H1 (cell line): Measurements from ENCODE around the gene PEX19. TPM values are rescaled to one million over a fixed set of nuclear protein-coding genes. Genes with fewer than 3 reads are reported as not detected.

Experiments
- CTCF ChIA-PET: fragments of 300-600 bp; sonication (Branson Sonifier 250); formaldehyde crosslinking; loops from one replicate; lab custom pipeline; 2021; ENCODE audit not compliant: partially characterized antibody; lab: Charles Lee
- POLR2A ChIA-PET: fragments of 300-600 bp; sonication (Branson Sonifier 250); formaldehyde crosslinking; loops from one replicate; lab custom pipeline; 2021; ENCODE audit warnings: inconsistent platforms; ENCODE audit not compliant: partially characterized antibody; lab: Charles Lee
- DNase-seq, 2 experiments: peaks; one replicate each; pipeline versions ENCODE4 v3.0.0 to v3.0.0-alpha.2; 2010 to 2022; ENCODE audit warnings: low spot score in 2 of 2, low read depth in 1 of 2, mixed read lengths in 1 of 2
- FAIRE-seq: peaks from 2 replicates; lab custom pipeline; 2011; peaks lifted over from hg19 to GRCh38; lab: Jason Lieb, UNC
- H2AFZ ChIP-seq: 2 replicates; pipeline ENCODE4 v1.8.1; 2012; ENCODE audit warnings: low read length, inconsistent platforms
- H2AK5ac ChIP-seq: 2 replicates; pipeline ENCODE4 v1.6.1; 2013; ENCODE audit warnings: low read depth, low read length
- H2BK120ac ChIP-seq: replicated peaks from 2 replicates; pipeline ENCODE3; 2013; ENCODE audit warnings: low read depth, low read length, inconsistent platforms
- H2BK12ac ChIP-seq: 2 replicates; pipeline ENCODE4 v1.6.1; 2013; ENCODE audit warnings: low read depth, low read length
- H2BK15ac ChIP-seq: 2 replicates; pipeline ENCODE4 v1.6.1; 2013; ENCODE audit warnings: low read length
- H2BK20ac ChIP-seq: 2 replicates; pipeline ENCODE4 v1.6.1; 2013; ENCODE audit warnings: low read length
- H2BK5ac ChIP-seq: 2 replicates; pipeline ENCODE4 v1.6.1; 2013; ENCODE audit warnings: low read depth, low read length
- H3K14ac ChIP-seq: 2 replicates; pipeline ENCODE4 v1.6.1; 2013; ENCODE audit warnings: inconsistent platforms; ENCODE audit not compliant: insufficient read length
- H3K18ac ChIP-seq: 2 replicates; pipeline ENCODE4 v1.6.1; 2013; ENCODE audit warnings: low read length; ENCODE audit errors: extremely low read depth
- H3K23ac ChIP-seq: 2 replicates; pipeline ENCODE4 v1.6.1; 2013; ENCODE audit warnings: inconsistent platforms; ENCODE audit not compliant: insufficient read length
- H3K23me2 ChIP-seq: 2 replicates; pipeline ENCODE4 v1.6.1; 2013; ENCODE audit warnings: low read depth, low read length
- H3K27ac ChIP-seq: 2 replicates; pipeline ENCODE4 v1.6.1; 2011; ENCODE audit warnings: low read depth, low read length, inconsistent platforms
- H3K27me3 ChIP-seq, 4 experiments: replicated peaks in 1 of 4; 1 replicate in 1 of 4; 2 replicates in 3 of 4; pipeline versions ENCODE4 v1.6.1 to v1.8.1; 2011 to 2013; ENCODE audit warnings: low read length in 3 of 4, mild to moderate bottlenecking in 3 of 4, inconsistent platforms in 2 of 4, mixed read lengths in 2 of 4, moderate library complexity in 1 of 4; ENCODE audit not compliant: control insufficient read depth in 3 of 4, insufficient read depth in 3 of 4; ENCODE audit errors: extremely low read depth in 1 of 4
- H3K36me3 ChIP-seq, 4 experiments: 2 replicates each; pipeline versions ENCODE4 v1.6.1 to v1.8.1; 2011 to 2013; ENCODE audit warnings: mild to moderate bottlenecking in 4 of 4, low read length in 3 of 4, moderate library complexity in 2 of 4, control low read depth in 1 of 4, inconsistent platforms in 1 of 4; ENCODE audit not compliant: insufficient read depth in 4 of 4, control insufficient read depth in 2 of 4
- H3K4ac ChIP-seq: replicated peaks from 2 replicates; pipeline ENCODE3; 2013; ENCODE audit warnings: low read length, low read depth, mixed read lengths, inconsistent platforms; ENCODE audit not compliant: insufficient read length
- H3K4me1 ChIP-seq, 4 experiments: replicated peaks in 1 of 4; 1 replicate in 1 of 4; 2 replicates in 3 of 4; pipeline versions ENCODE4 v1.6.1 to v1.8.1; 2011 to 2013; ENCODE audit warnings: low read length in 3 of 4, inconsistent platforms in 2 of 4, mixed read lengths in 1 of 4; ENCODE audit not compliant: insufficient read depth in 4 of 4, control insufficient read depth in 3 of 4
- H3K4me2 ChIP-seq, 2 experiments: 2 replicates each; pipeline versions ENCODE4 v1.6.1 to v1.8.1; 2011 to 2013; ENCODE audit warnings: low read depth in 2 of 2, low read length in 2 of 2, control low read depth in 1 of 2, inconsistent platforms in 1 of 2, mild to moderate bottlenecking in 1 of 2; ENCODE audit not compliant: insufficient read depth in 1 of 2
- H3K4me3 ChIP-seq, 4 experiments: fragments of 200-600, 300-600 bp in 1 of 4; sonication (generic), shearing (Covaris generic), sonication (Bioruptor Twin) in 1 of 4; 2 replicates each; pipeline versions ENCODE4 v1.5.1 to v1.8.1; 2011 to 2016; ENCODE audit warnings: low read length in 4 of 4, low read depth in 3 of 4, control low read depth in 2 of 4, inconsistent platforms in 2 of 4, mild to moderate bottlenecking in 2 of 4, mixed read lengths in 1 of 4, moderate library complexity in 1 of 4; ENCODE audit not compliant: insufficient read depth in 2 of 4; ENCODE audit errors: extremely low read depth in 1 of 4
- H3K56ac ChIP-seq: replicated peaks from 2 replicates; pipeline ENCODE3; 2013; ENCODE audit warnings: low read depth, mild to moderate bottlenecking, mixed read lengths, low read length, inconsistent platforms; ENCODE audit not compliant: insufficient read length
- H3K79me1 ChIP-seq: 2 replicates; pipeline ENCODE4 v1.6.1; 2013; ENCODE audit warnings: low read depth, low read length, control low read depth
- H3K79me2 ChIP-seq, 2 experiments: 2 replicates each; pipeline versions ENCODE4 v1.6.1 to v1.8.1; 2012 to 2013; ENCODE audit warnings: low read length in 2 of 2, mild to moderate bottlenecking in 2 of 2, inconsistent platforms in 1 of 2; ENCODE audit not compliant: insufficient read depth in 2 of 2, control insufficient read depth in 1 of 2
- H3K9ac ChIP-seq, 4 experiments: replicated peaks in 1 of 4; 1 replicate in 1 of 4; 2 replicates in 3 of 4; pipeline versions ENCODE4 v1.6.1 to v1.8.1; 2011 to 2013; ENCODE audit warnings: low read depth in 3 of 4, low read length in 3 of 4, control low read depth in 2 of 4, mild to moderate bottlenecking in 2 of 4, moderate library complexity in 2 of 4, inconsistent platforms in 1 of 4; ENCODE audit errors: extremely low read depth in 1 of 4
- H3K9me3 ChIP-seq, 2 experiments: 2 replicates each; pipeline versions ENCODE4 v1.6.1 to v1.8.1; 2012 to 2013; ENCODE audit warnings: mild to moderate bottlenecking in 2 of 2, moderate library complexity in 2 of 2, control low read depth in 1 of 2, inconsistent platforms in 1 of 2, low read depth in 1 of 2, low read length in 1 of 2, mixed read lengths in 1 of 2; ENCODE audit not compliant: insufficient read depth in 2 of 2
- H4K20me1 ChIP-seq, 2 experiments: replicated peaks in 1 of 2; 2 replicates each; pipeline versions ENCODE3 to v1.8.1; 2011 to 2013; ENCODE audit warnings: inconsistent platforms in 2 of 2, low read length in 2 of 2, mild to moderate bottlenecking in 1 of 2; ENCODE audit not compliant: insufficient read depth in 2 of 2, control insufficient read depth in 1 of 2
- H4K5ac ChIP-seq: 2 replicates; pipeline ENCODE4 v1.6.1; 2013; ENCODE audit warnings: low read length, low read depth, mixed read lengths, inconsistent platforms; ENCODE audit not compliant: insufficient read length
- H4K8ac ChIP-seq: 2 replicates; pipeline ENCODE4 v1.8.0; 2013; ENCODE audit warnings: mild to moderate bottlenecking, moderate library complexity, low read length, inconsistent platforms; ENCODE audit not compliant: insufficient read depth; ENCODE audit errors: extremely low read depth
- H4K91ac ChIP-seq: replicated peaks from 2 replicates; pipeline ENCODE3; 2013; ENCODE audit warnings: low read length, mixed read lengths, inconsistent platforms; ENCODE audit not compliant: insufficient read length
- BACH1 ChIP-seq: IDR thresholded peaks from 2 replicates; pipeline ENCODE4 v1.6.1; 2012; ENCODE audit warnings: low read length, improper control_type of control experiment
- CHD1 ChIP-seq: IDR thresholded peaks from 2 replicates; pipeline ENCODE4 v1.6.1; 2012; ENCODE audit warnings: low read depth, low read length, improper control_type of control experiment
- EP300 ChIP-seq, 2 experiments: IDR thresholded peaks; 1 replicate in 1 of 2; 2 replicates in 1 of 2; pipeline ENCODE4 v1.6.1; 2011 to 2012; ENCODE audit warnings: low read depth in 2 of 2, low read length in 2 of 2, mild to moderate bottlenecking in 2 of 2, borderline replicate concordance in 1 of 2, inconsistent platforms in 1 of 2, moderate library complexity in 1 of 2
- MAFK ChIP-seq: IDR thresholded peaks from 2 replicates; pipeline ENCODE4 v1.6.1; 2012; ENCODE audit warnings: low read depth, mild to moderate bottlenecking, improper control_type of control experiment, low read length
- POLR2AphosphoS5 ChIP-seq: IDR thresholded peaks from 2 replicates; pipeline ENCODE4 v1.6.1; 2011; ENCODE audit warnings: low read depth, low read length
- RFX5 ChIP-seq: IDR thresholded peaks from 2 replicates; pipeline ENCODE4 v1.6.1; 2011; ENCODE audit warnings: low read depth, low read length, improper control_type of control experiment, borderline replicate concordance
- SIRT6 ChIP-seq: IDR thresholded peaks from one replicate; pipeline ENCODE4 v1.7.1; 2012; ENCODE audit warnings: low read length, inconsistent platforms
- SIX5 ChIP-seq: IDR thresholded peaks from 2 replicates; pipeline ENCODE4 v1.6.1; 2011; ENCODE audit warnings: mild to moderate bottlenecking, low read depth, low read length
- SP4 ChIP-seq: IDR thresholded peaks from 2 replicates; pipeline ENCODE4 v1.6.1; 2012; ENCODE audit warnings: low read length, inconsistent platforms
- TEAD4 ChIP-seq: IDR thresholded peaks from 2 replicates; pipeline ENCODE4 v1.6.1; 2012; ENCODE audit warnings: low read depth, low read length, inconsistent platforms, mixed read lengths
- WGBS, 2 experiments: shearing (Covaris generic) in 1 of 2; methylation state at CpG; one replicate each; pipeline versions ENCODE4 v1.1.6 to v1.1.7; 2013 to 2015; ENCODE audit warnings: low lambda C conversion rate in 2 of 2, mixed read lengths in 2 of 2, inconsistent platforms in 1 of 2, low coverage in 1 of 2, missing lambda C conversion rate in 1 of 2; ENCODE audit not compliant: insufficient replicate concordance in 2 of 2, insufficient coverage in 1 of 2, insufficient read length in 1 of 2; ENCODE audit errors: extremely low coverage in 1 of 2, missing lambda C conversion rate in 1 of 2; 5-methylcytosine and 5-hydroxymethylcytosine counted together
- polyA plus RNA-seq, 7 experiments: library from polyadenylated mRNA; depleted of rRNA in 3 of 7; stranded (reverse) in 5 of 7; unstranded in 2 of 7; fragments of >200 nt in 5 of 7; fragments of 200-250 nt in 2 of 7; gene quantifications; 1 replicate in 5 of 7; 2 replicates in 1 of 7; 4 replicates in 1 of 7; pipeline versions ENCODE4 v1.2.1 to v1.2.3, GENCODE V29; 2011 to 2013; ENCODE audit warnings: missing spikeins in 2 of 7, mixed read lengths in 2 of 7
- total RNA-seq: library from RNA; stranded (reverse); fragmentation: NEBNext Ultra II Directional; extraction: Animal tissue kit (Norgen Biotek cat#: 25700); gene quantifications from 2 replicates; pipeline ENCODE4 v1.2.1, GENCODE V29; 2021
- TF ChIP-seq, protein P1 (sequence below): IDR thresholded peaks from 2 replicates; pipeline ENCODE4 v1.6.1; 2012; ENCODE audit warnings: inconsistent platforms

Gene PEX19
- total and polyA plus RNA-seq, 2 of the 8 experiments (the other 6 are each of a cell fraction or from before 2014, with no cell fraction given): 50.4 to 80.2 TPM

DNA sequence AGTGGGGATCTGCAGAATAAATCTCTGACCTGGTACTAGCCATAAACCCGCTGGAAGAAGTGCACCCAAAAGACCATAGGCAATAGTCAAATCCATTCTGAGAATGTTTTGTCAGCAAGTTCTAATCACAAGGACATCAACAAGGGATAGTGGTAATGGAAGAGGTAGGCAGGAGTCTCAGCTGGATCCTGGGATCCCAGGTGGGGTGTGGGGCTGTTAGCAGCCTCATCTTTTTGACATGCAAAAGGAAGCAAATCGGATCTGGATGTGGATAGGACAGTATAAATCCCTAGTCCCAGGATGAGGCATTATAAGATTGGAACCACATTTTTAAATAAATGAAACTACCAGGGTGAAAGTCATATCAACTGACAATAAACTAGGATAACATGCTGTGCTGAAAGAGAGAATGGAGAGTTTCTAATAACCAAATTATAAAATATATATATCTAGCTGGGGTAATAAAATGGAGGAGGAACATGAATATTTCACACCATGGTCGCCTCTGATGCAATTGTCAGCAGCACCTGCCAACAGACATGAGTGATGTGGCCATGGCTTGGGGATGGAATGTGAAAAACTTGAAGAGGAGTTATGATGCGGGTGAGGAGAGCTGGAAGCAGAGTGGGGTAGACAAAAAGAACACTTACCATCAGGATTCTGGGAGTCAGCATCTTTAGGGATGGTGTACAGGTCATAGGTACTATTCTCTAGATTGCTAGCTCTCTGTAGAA is 23.7 kb upstream of the PEX19 start:
- no peaks in the 10 kb centered on the region for H3K23me2 ChIP-seq
- CTCF ChIA-PET: interaction anchor here (0.6 to 2.7 kb wide), 6 partner anchors 14 to 69 kb away, joined by 3 to 23 read pairs (median 4); no protein-coding TSS in a partner anchor

More for the DNA sequence above, 23.7 kb upstream of the PEX19 start:
- peaks cover 0 to 2% of the 10 kb centered on the region in 2 experiments for H4K20me1 ChIP-seq
- no peaks in the 10 kb centered on the region for H3K79me1 ChIP-seq
- no peak overlapping the region for H2BK15ac ChIP-seq
- H4K8ac ChIP-seq: no peak overlapping the region; the same call in 1 of the 2 replicates
- H3K4me3 ChIP-seq: peak overlapping the region in 1 of 4 experiments; percentile 25; a peak in 1 of 8 replicates
- H3K27ac ChIP-seq: no peak overlapping the region
- POLR2A ChIA-PET: interaction anchor here (0.7 to 3.1 kb wide), 4 partner anchors 16 to 70 kb away, joined by 3 to 13 read pairs (median 10); partner anchors contain the start of gene PEX19
- H2AK5ac ChIP-seq: no peak overlapping the region
- H3K9ac ChIP-seq: no peak overlapping the region
- H3K4me1 ChIP-seq: peaks cover 4 to 11% (median 8%) of the 10 kb centered on the region in 4 experiments
- no peak overlapping the region for H2BK5ac ChIP-seq
- 72% methylated on average over 4 of the region's 4 CpGs; no CpG with 5 or more reads in 1 of the 2 experiments for WGBS, 2 experiments
- no peak overlapping the region for H3K14ac ChIP-seq
- no peak overlapping the region for H3K23ac ChIP-seq
- no peaks in the 10 kb centered on the region for H3K27me3 ChIP-seq
- no peaks in the 10 kb centered on the region for H3K79me2 ChIP-seq
- DNase-seq (no peak), FAIRE-seq (peak; percentile 71)
- H4K5ac ChIP-seq: peak overlapping the region; percentile 73
- peaks cover 23 to 64% (median 53%) of the 10 kb centered on the region in 4 experiments for H3K36me3 ChIP-seq
- H2AFZ ChIP-seq: no peak overlapping the region
- H2BK120ac ChIP-seq: no peak overlapping the region
- H3K56ac ChIP-seq: no peak overlapping the region
- H4K91ac ChIP-seq: no peak overlapping the region
- no peaks in the 10 kb centered on the region for H3K9me3 ChIP-seq
- TF ChIP-seq SP4: no peak
- no peak for TF ChIP-seq MAFK
- no peak for TF ChIP-seq BACH1
- no peak for TF ChIP-seq CHD1
- no peak for TF ChIP-seq EP300 (IDR thresholded peaks at IDR 0.05; ENCODE audit: borderline replicate concordance in 1 of 2, low read depth in 2 of 2, low read length in 2 of 2)
- TF ChIP-seq, protein P1, sequence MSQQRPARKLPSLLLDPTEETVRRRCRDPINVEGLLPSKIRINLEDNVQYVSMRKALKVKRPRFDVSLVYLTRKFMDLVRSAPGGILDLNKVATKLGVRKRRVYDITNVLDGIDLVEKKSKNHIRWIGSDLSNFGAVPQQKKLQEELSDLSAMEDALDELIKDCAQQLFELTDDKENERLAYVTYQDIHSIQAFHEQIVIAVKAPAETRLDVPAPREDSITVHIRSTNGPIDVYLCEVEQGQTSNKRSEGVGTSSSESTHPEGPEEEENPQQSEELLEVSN: no peak
- no peak for TF ChIP-seq POLR2AphosphoS5
- TF ChIP-seq SIRT6: no peak
- TF ChIP-seq RFX5: no peak
- no peak for TF ChIP-seq TEAD4
- no peak for TF ChIP-seq SIX5
- TF ChIP-seq, all 59 proteins: peak for 0
- Histone ChIP-seq H3K4ac (no peak overlapping the region), H2BK20ac (no peak overlapping the region; the same call in 1 of the 2 replicates), H2BK12ac (no peak overlapping the region), H3K18ac (no peak overlapping the region), H3K4me2 (peak overlapping the region; percentile 6 to 14; a peak in 1 of 4 replicates)
